Measurements from ENCODE around the gene ARHGAP44. TPM values are rescaled to one million over a fixed set of nuclear protein-coding genes. Genes with fewer than 3 reads are reported as not detected.
"Not testable (repeated sequence)": the region's sequence is repeated elsewhere in the genome, so short reads cannot be mapped to it uniquely, and the experiment has no call there.

Gene ARHGAP44
- total RNA-seq, 8 experiments from 2014 or later = 0.76 to 19.1 (median 6.2) TPM

GRCh38 chr17:12879096-12879495 is 89.8 kb downstream of the ARHGAP44 start:
- in situ Hi-C loops (cut with MboI; ENCODE audit: low pct_unique_long_range_greater_than_20kb in 2 of 9, low sequenced_read_pairs in 9 of 9, unreplicated experiment in 9 of 9) = not testable (repeated sequence)

GRCh38 chr17:12883472-12883871 is 94.2 kb downstream of the ARHGAP44 start:
- 22 to 96% (median 70%) methylated on average over 1 to 2 of the region's 2 CpGs; no CpG with 5 or more reads in 1 of the 10 experiments for WGBS, 10 experiments
- H3K4me1 ChIP-seq (replicated peaks in 1 of 2) = no peaks in the 10 kb centered on the region
- no peak overlapping the region for H3K4me3 ChIP-seq
- in situ Hi-C loops (cut with MboI; ENCODE audit: low pct_unique_long_range_greater_than_20kb in 2 of 9, low sequenced_read_pairs in 9 of 9, unreplicated experiment in 9 of 9) = no loop called here
- no peak overlapping the region for H3K27ac ChIP-seq
- no peak for ATAC-seq (replicated peaks in 6 of 8)

More at GRCh38 chr17:12879096-12879495, 89.8 kb downstream of the ARHGAP44 start:
- not testable (repeated sequence) for H3K4me3 ChIP-seq; ATAC-seq (replicated peaks in 6 of 8); H3K27ac ChIP-seq; H3K4me1 ChIP-seq (replicated peaks in 1 of 2)
- WGBS, 10 experiments = 7 to 100% (median 81%) methylated on average over 2 to 5 of the region's 5 CpGs

- Histone ChIP-seq H3K27ac (no peak overlapping the region), H3K4me1 (replicated peaks in 1 of 2) (no peaks in the 10 kb centered on the region), H3K4me3 (no peak overlapping the region)
- no peak for ATAC-seq (replicated peaks in 6 of 8)
- in situ Hi-C loops (cut with MboI; ENCODE audit: low pct_unique_long_range_greater_than_20kb in 2 of 9, low sequenced_read_pairs in 9 of 9, unreplicated experiment in 9 of 9) = no loop called here
- 50 to 93% (median 75%) methylated on average over 2 of the region's 2 CpGs; no CpG with 5 or more reads in 5 of the 10 experiments for WGBS, 10 experiments
These were observed 97.8 kb downstream of the ARHGAP44 start for GRCh38 chr17:12887088-12887487.

- in situ Hi-C loops (cut with MboI; ENCODE audit: low pct_unique_long_range_greater_than_20kb in 2 of 9, low sequenced_read_pairs in 9 of 9, unreplicated experiment in 9 of 9) = no loop called here
- ATAC-seq (replicated peaks in 6 of 8) = peak in 3 of 8 experiments; percentile 25 to 81 (median 41)
- peaks cover 0 to 9% of the 10 kb centered on the region in 2 donors for H3K4me1 ChIP-seq (replicated peaks in 1 of 2)
- no peak overlapping the region for H3K27ac ChIP-seq
- WGBS, 10 experiments = 50 to 95% (median 70%) methylated on average over 1 to 7 of the region's 11 CpGs; no CpG with 5 or more reads in 5 of the 10 experiments
- no peak overlapping the region for H3K4me3 ChIP-seq
These were observed 107.0 kb downstream of the ARHGAP44 start for GRCh38 chr17:12896180-12896785.

- 0 to 100% (median 33%) methylated on average over 1 to 3 of the region's 3 CpGs; no CpG with 5 or more reads in 3 of the 10 experiments for WGBS, 10 experiments
- H3K4me3 ChIP-seq = no peak overlapping the region
- H3K27ac ChIP-seq = no peak overlapping the region
- peaks cover 0 to 9% of the 10 kb centered on the region in 2 donors for H3K4me1 ChIP-seq (replicated peaks in 1 of 2)
- ATAC-seq (replicated peaks in 6 of 8) = no peak
- in situ Hi-C loops (cut with MboI; ENCODE audit: low pct_unique_long_range_greater_than_20kb in 2 of 9, low sequenced_read_pairs in 9 of 9, unreplicated experiment in 9 of 9) = no loop called here
These were observed 108.8 kb downstream of the ARHGAP44 start for GRCh38 chr17:12898110-12898509.

GRCh38 chr17:12899604-12900003 is 110.3 kb downstream of the ARHGAP44 start:
- Histone ChIP-seq H3K27ac (no peak overlapping the region), H3K4me1 (replicated peaks in 1 of 2) (no peaks in the 10 kb centered on the region), H3K4me3 (no peak overlapping the region)
- no peak for ATAC-seq (replicated peaks in 6 of 8)
- in situ Hi-C loops (cut with MboI; ENCODE audit: low pct_unique_long_range_greater_than_20kb in 2 of 9, low sequenced_read_pairs in 9 of 9, unreplicated experiment in 9 of 9) = no loop called here
- WGBS, 10 experiments = 0 to 100% (median 90%) methylated on average over 1 to 2 of the region's 4 CpGs; no CpG with 5 or more reads in 4 of the 10 experiments

- WGBS, 10 experiments = 0 to 100% (median 94%) methylated on average over 1 to 5 of the region's 6 CpGs; no CpG with 5 or more reads in 2 of the 10 experiments
- no peak overlapping the region for H3K4me3 ChIP-seq
- no peak overlapping the region for H3K27ac ChIP-seq
- H3K4me1 ChIP-seq (replicated peaks in 1 of 2) = no peaks in the 10 kb centered on the region
- in situ Hi-C loops (cut with MboI; ENCODE audit: low pct_unique_long_range_greater_than_20kb in 2 of 9, low sequenced_read_pairs in 9 of 9, unreplicated experiment in 9 of 9) = no loop called here
- ATAC-seq (replicated peaks in 6 of 8) = no peak
These were observed 111.2 kb downstream of the ARHGAP44 start for GRCh38 chr17:12900474-12900873.

- Histone ChIP-seq H3K4me1 (replicated peaks in 1 of 2) (no peaks in the 10 kb centered on the region), H3K27ac (no peak overlapping the region), H3K4me3 (no peak overlapping the region)
- 0 to 83% (median 68%) methylated on average over 1 to 3 of the region's 3 CpGs; no CpG with 5 or more reads in 3 of the 10 experiments for WGBS, 10 experiments
- in situ Hi-C loops (cut with MboI; ENCODE audit: low pct_unique_long_range_greater_than_20kb in 2 of 9, low sequenced_read_pairs in 9 of 9, unreplicated experiment in 9 of 9) = no loop called here
- no peak for ATAC-seq (replicated peaks in 6 of 8)
These were observed 112.7 kb downstream of the ARHGAP44 start for GRCh38 chr17:12902046-12902445.

GRCh38 chr17:12907477-12907876 is 118.2 kb downstream of the ARHGAP44 start:
- Histone ChIP-seq H3K4me1 (replicated peaks in 1 of 2) (no peaks in the 10 kb centered on the region), H3K27ac (no peak overlapping the region), H3K4me3 (no peak overlapping the region)
- no peak for ATAC-seq (replicated peaks in 6 of 8)
- in situ Hi-C loops (cut with MboI; ENCODE audit: low pct_unique_long_range_greater_than_20kb in 2 of 9, low sequenced_read_pairs in 9 of 9, unreplicated experiment in 9 of 9) = no loop called here

GRCh38 chr17:12909046-12909445 is 119.7 kb downstream of the ARHGAP44 start:
- no peak for ATAC-seq (replicated peaks in 6 of 8)

GRCh38 chr17:12909511-12909910 is 120.2 kb downstream of the ARHGAP44 start:
- no peak for ATAC-seq (replicated peaks in 6 of 8)
- Histone ChIP-seq H3K27ac (no peak overlapping the region), H3K4me3 (no peak overlapping the region), H3K4me1 (replicated peaks in 1 of 2) (no peaks in the 10 kb centered on the region)
- in situ Hi-C loops (cut with MboI; ENCODE audit: low pct_unique_long_range_greater_than_20kb in 2 of 9, low sequenced_read_pairs in 9 of 9, unreplicated experiment in 9 of 9) = no loop called here
- WGBS, 10 experiments = 20 to 100% (median 87%) methylated on average over 1 of the region's 1 CpG

More at GRCh38 chr17:12909046-12909445, 119.7 kb downstream of the ARHGAP44 start:
- H3K27ac ChIP-seq = no peak overlapping the region
- no peak overlapping the region for H3K4me3 ChIP-seq
- no peaks in the 10 kb centered on the region for H3K4me1 ChIP-seq (replicated peaks in 1 of 2)
- WGBS, 10 experiments = 34 to 100% (median 89%) methylated on average over 3 to 5 of the region's 5 CpGs
- in situ Hi-C loops (cut with MboI; ENCODE audit: low pct_unique_long_range_greater_than_20kb in 2 of 9, low sequenced_read_pairs in 9 of 9, unreplicated experiment in 9 of 9) = no loop called here

GRCh38 chr17:12911239-12911638 is 121.9 kb downstream of the ARHGAP44 start:
- Histone ChIP-seq H3K27ac (no peak overlapping the region), H3K4me3 (no peak overlapping the region), H3K4me1 (replicated peaks in 1 of 2) (no peaks in the 10 kb centered on the region)
- in situ Hi-C loops (cut with MboI; ENCODE audit: low pct_unique_long_range_greater_than_20kb in 2 of 9, low sequenced_read_pairs in 9 of 9, unreplicated experiment in 9 of 9) = no loop called here
- ATAC-seq (replicated peaks in 6 of 8) = peak in 3 of 8 experiments; percentile 67 to 92 (median 92)
- WGBS, 10 experiments = 22 to 78% (median 62%) methylated on average over 1 to 4 of the region's 4 CpGs

GRCh38 chr17:12917399-12917798 is 128.1 kb downstream of the ARHGAP44 start:
- in situ Hi-C loops (cut with MboI; ENCODE audit: low pct_unique_long_range_greater_than_20kb in 2 of 9, low sequenced_read_pairs in 9 of 9, unreplicated experiment in 9 of 9) = no loop called here
- Histone ChIP-seq H3K27ac (no peak overlapping the region), H3K4me3 (no peak overlapping the region), H3K4me1 (replicated peaks in 1 of 2) (no peaks in the 10 kb centered on the region)
- WGBS, 10 experiments = 56 to 97% (median 80%) methylated on average over 1 to 7 of the region's 7 CpGs; no CpG with 5 or more reads in 3 of the 10 experiments
- ATAC-seq (replicated peaks in 6 of 8) = peak in 2 of 8 experiments; percentile 45 to 64

- WGBS, 10 experiments = 59 to 100% (median 91%) methylated on average over 1 to 10 of the region's 10 CpGs
- in situ Hi-C loops (cut with MboI; ENCODE audit: low pct_unique_long_range_greater_than_20kb in 2 of 9, low sequenced_read_pairs in 9 of 9, unreplicated experiment in 9 of 9) = no loop called here
- no peak overlapping the region for H3K27ac ChIP-seq
- H3K4me3 ChIP-seq = no peak overlapping the region
- no peaks in the 10 kb centered on the region for H3K4me1 ChIP-seq (replicated peaks in 1 of 2)
- no peak for ATAC-seq (replicated peaks in 6 of 8)
These were observed 128.8 kb downstream of the ARHGAP44 start for GRCh38 chr17:12918142-12918541.
